VCaP (cell line): ENCODE results near the gene GALNS.
A peak's percentile ranks its signal among the peaks of the same experiment; 100 is the strongest.

Source experiments
- H3K27ac ChIP-seq: fragments of 450-650 bp; 2 replicates; pipeline ENCODE4 v1.5.1; 2017
- TF ChIP-seq, protein P1 (sequence below): fragments of 450-650 bp; conservative IDR thresholded peaks from 2 replicates; pipeline ENCODE4 v1.5.1; 2017; ENCODE audit warnings: mild to moderate bottlenecking, moderate library complexity

The GALNS gene

DNA sequence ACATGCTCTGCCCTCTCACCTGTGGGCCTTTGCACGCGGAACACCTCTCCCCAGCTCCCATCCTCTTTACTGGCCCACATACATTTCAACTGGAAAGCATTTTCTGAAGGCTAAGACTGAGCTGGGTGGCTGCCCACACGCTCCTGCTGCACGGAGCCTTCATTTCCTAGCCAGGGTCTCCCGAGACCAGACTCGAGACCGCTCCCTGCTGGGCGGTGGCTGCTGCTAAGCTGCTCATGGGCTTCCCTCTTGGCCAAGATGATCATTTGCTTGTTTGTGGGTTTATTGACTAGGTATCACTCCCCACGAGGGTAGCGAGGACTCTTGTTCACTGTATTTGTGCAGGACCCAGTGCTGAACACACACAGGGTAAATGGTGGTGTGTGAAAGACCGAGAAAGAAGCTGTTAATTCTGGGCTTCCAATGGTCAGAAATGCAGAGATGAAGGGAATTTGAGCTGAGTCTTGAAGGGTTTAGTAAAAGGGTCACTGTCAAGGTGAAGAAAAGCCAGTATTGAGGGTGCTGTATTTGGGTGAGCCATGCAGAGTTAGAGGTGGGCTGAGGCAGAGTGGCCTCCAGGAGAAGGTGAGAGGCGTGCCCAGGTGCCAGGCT, 1.1 kb upstream of the GALNS start:
- TF ChIP-seq, protein P1, sequence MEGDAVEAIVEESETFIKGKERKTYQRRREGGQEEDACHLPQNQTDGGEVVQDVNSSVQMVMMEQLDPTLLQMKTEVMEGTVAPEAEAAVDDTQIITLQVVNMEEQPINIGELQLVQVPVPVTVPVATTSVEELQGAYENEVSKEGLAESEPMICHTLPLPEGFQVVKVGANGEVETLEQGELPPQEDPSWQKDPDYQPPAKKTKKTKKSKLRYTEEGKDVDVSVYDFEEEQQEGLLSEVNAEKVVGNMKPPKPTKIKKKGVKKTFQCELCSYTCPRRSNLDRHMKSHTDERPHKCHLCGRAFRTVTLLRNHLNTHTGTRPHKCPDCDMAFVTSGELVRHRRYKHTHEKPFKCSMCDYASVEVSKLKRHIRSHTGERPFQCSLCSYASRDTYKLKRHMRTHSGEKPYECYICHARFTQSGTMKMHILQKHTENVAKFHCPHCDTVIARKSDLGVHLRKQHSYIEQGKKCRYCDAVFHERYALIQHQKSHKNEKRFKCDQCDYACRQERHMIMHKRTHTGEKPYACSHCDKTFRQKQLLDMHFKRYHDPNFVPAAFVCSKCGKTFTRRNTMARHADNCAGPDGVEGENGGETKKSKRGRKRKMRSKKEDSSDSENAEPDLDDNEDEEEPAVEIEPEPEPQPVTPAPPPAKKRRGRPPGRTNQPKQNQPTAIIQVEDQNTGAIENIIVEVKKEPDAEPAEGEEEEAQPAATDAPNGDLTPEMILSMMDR: peak; percentile 61
- H3K27ac ChIP-seq: peak overlapping the region; percentile 54; the same call in 1 of the 2 replicates

DNA sequence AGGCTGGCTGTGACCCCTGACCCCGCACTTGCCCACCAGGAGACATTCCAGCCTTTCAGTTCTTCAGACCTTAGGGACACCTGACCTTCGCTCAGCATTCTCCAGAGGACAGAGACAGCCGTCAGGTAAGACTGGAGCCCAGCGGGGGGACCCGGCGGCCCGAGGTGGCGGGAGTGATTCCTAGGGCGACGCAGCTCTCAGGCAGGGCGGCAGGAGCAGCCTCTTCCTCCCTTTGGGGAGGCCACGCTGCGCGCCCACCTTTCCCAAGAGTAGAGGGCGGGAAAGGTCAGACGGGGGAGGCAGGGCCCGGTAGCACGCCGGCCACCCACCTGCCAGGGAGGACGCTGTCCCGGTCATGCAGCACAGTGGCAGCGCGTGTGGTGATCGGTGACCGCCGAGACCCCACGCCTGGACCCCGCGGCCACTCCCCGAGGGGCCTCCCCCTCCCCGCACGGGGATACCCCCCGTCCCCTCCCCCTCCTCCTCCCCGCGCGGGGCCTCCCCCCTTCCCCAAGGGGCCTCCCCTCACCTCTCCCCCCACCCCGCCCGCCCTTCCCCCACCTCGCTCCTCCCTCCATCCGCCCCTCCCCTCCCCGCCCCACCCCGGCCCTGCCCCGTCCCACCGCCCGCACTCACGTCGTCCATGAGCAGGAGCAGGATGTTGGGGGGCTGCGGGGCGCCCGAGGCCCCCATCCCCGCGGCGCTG, 472 bp downstream of the GALNS start:
- H3K27ac ChIP-seq: no peak overlapping the region
- TF ChIP-seq, protein P1: no peak

- TF ChIP-seq, protein P1: no peak
- H3K27ac ChIP-seq: no peak overlapping the region
Measured at GRCh38 chr16:88855736-88856121, 1.0 kb downstream of the GALNS start.

- TF ChIP-seq, protein P1: no peak
- no peak overlapping the region for H3K27ac ChIP-seq
Measured at GRCh38 chr16:88855176-88855575, 1.6 kb downstream of the GALNS start.

- H3K27ac ChIP-seq: no peak overlapping the region
- TF ChIP-seq, protein P1: no peak
Measured at GRCh38 chr16:88854306-88855111, 2.2 kb downstream of the GALNS start.

DNA sequence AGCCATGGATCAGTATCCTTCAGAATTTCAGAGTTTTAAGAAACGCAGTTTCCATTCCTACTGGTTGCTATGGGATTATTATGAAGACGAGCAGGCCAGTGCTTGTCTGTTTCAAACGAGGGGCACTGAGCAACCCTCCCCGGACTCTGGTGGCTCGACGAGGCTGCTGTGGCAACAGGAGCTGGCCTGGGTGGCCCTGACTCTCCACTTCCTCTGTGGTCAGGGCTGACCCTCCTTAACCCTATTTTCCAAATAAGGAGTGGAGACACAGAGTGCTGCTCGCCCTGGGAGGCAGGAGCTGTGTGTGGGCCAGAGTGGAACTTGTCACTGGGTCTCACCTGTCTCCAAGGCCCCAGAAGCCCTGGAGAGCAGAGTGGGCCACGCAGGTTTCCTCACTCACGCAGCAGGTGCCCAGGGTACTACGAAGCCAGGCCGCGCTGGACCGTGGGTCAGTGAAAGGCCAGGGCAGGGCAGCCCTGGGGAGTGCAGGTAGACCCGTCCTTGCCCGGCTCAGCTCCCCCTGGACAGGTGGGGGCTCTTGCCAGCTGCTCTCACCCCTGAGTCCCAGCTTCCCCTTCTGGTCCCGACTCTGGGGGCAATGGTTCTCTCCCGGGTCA, 3.3 kb downstream of the GALNS start:
- TF ChIP-seq, protein P1: no peak
- no peak overlapping the region for H3K27ac ChIP-seq

- no peak overlapping the region for H3K27ac ChIP-seq
- TF ChIP-seq, protein P1: no peak
Measured at GRCh38 chr16:88851616-88852015, 5.1 kb downstream of the GALNS start.
